ENCODE data around the gene KCNIP3. TPM values are rescaled to one million over a fixed set of nuclear protein-coding genes. Genes with fewer than 3 reads are reported as not detected.

KCNIP3 gene
- polyA plus RNA-seq, 1 of the 3 experiments (the other 2 are of a cell fraction): 0.97 TPM

DNA sequence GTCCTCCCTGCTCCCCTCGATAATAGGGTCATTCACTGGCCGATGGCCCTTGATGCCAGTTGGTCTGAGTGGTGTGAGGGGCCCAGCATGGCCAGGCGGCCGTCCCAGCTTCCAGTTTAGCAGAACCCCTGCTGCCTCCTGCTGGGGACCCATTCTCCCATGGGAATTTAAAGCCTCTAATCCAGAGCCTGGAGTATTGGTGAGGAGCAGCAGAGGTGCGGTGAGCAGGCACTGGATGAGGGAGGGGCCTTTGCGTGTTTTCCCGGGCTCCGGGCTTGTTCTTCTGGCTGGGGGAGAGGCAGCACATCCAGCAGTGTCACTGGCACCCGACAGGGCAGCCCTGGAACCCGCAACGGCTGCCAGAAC is 17.4 kb downstream of the KCNIP3 start (continued):
- no peak for TF ChIP-seq EP300 (IDR thresholded peaks at IDR 0.05; ENCODE audit: borderline replicate concordance in 1 of 2, low read depth in 1 of 2, low read length in 1 of 2)
- no peak for TF ChIP-seq ELF1 (IDR thresholded peaks at IDR 0.05)
- no peak for TF ChIP-seq NRF1 (IDR thresholded peaks at IDR 0.05; ENCODE audit: low read depth, low read length)
- no peak for TF ChIP-seq MEF2A (IDR thresholded peaks at IDR 0.05; ENCODE audit: borderline replicate concordance, low read depth)

DNA sequence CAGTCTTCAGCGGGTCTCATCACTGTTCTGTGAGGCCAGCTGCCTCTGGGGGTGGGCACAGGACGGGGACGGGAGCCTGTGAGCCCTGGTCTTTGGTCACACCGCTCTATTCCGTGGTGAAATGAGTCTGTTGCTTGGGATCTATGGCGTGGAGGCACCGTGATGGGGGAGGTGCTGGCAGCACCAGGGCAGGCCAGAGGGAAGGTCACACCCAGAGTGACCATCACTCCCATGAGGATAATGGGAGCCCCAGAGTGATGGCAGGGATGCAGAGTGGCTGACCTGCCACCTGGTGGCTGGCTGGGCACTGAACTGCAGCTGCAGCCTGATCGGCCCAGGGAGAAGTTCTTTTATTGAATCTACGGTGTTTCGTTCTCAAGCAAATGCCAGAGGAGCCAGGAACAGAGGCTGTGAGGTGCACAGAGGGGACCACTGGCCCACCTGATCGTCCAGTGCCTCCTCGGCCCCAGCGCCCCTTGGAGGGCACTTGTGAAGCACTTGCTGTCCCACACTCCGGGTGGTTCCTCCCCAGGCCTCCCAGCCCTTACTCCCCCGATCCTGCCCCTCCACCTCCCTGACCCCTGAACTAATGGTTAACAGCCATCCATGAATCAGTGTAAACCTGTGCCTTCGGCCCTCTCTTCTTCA is 17.9 kb downstream of the KCNIP3 start:
- no peak overlapping the region for H3K27ac ChIP-seq (ENCODE audit: low read depth in 2 of 2, low read length in 1 of 2)
- no peaks in the 10 kb centered on the region for H3K79me2 ChIP-seq (ENCODE audit: insufficient read depth)
- H3K9ac ChIP-seq: no peak overlapping the region
- ChIA-PET CTCF (interaction anchor here (0.9 to 6.8 kb wide), 15 partner anchors 9 to 119 kb away, joined by 3 to 90 read pairs (median 4); partner anchors contain the start of gene PROM2), POLR2A (no interaction called here)
- H3K27me3 ChIP-seq (ENCODE audit: insufficient read depth): no peaks in the 10 kb centered on the region; the same call in 1 of the 2 replicates
- WGBS (ENCODE audit: low lambda C conversion rate): 39% methylated on average over 12 of the region's 16 CpGs
- TF ChIP-seq FOXJ3 (CRISPR knock-in tag; IDR thresholded peaks at IDR 0.05): no peak
- no peak for TF ChIP-seq POLR2AphosphoS5 (IDR thresholded peaks at IDR 0.05; ENCODE audit: low read depth, low read length)
- TF ChIP-seq RAD21 (IDR thresholded peaks at IDR 0.05; ENCODE audit: low read length): peak; percentile 71
- TF ChIP-seq SMC3 (IDR thresholded peaks at IDR 0.05; ENCODE audit: low read depth, low read length): peak; percentile 84
- TF ChIP-seq, protein P1, sequence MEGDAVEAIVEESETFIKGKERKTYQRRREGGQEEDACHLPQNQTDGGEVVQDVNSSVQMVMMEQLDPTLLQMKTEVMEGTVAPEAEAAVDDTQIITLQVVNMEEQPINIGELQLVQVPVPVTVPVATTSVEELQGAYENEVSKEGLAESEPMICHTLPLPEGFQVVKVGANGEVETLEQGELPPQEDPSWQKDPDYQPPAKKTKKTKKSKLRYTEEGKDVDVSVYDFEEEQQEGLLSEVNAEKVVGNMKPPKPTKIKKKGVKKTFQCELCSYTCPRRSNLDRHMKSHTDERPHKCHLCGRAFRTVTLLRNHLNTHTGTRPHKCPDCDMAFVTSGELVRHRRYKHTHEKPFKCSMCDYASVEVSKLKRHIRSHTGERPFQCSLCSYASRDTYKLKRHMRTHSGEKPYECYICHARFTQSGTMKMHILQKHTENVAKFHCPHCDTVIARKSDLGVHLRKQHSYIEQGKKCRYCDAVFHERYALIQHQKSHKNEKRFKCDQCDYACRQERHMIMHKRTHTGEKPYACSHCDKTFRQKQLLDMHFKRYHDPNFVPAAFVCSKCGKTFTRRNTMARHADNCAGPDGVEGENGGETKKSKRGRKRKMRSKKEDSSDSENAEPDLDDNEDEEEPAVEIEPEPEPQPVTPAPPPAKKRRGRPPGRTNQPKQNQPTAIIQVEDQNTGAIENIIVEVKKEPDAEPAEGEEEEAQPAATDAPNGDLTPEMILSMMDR (IDR thresholded peaks at IDR 0.05): peak; percentile 57
- TF ChIP-seq YY1 (IDR thresholded peaks at IDR 0.05; ENCODE audit: low read depth): no peak
- TF ChIP-seq EP300 (IDR thresholded peaks at IDR 0.05; ENCODE audit: borderline replicate concordance in 1 of 2, low read depth in 1 of 2, low read length in 1 of 2): no peak
- no peak overlapping the region for H2AFZ ChIP-seq (ENCODE audit: low read depth)
- DNase-seq: peak; percentile 85
- no peaks in the 10 kb centered on the region for H3F3A ChIP-seq (replicated peaks; ENCODE audit: insufficient read depth)
- no peak overlapping the region for H3K4me2 ChIP-seq
- no peaks in the 10 kb centered on the region for H3K36me3 ChIP-seq (replicated peaks in 1 of 2; ENCODE audit: control insufficient read depth in 1 of 2, insufficient read depth in 2 of 2, low read length in 1 of 2)
- H4K20me1 ChIP-seq (ENCODE audit: insufficient read depth): no peaks in the 10 kb centered on the region
- H3K4me3 ChIP-seq (ENCODE audit: low read depth in 2 of 2, low read length in 1 of 2): no peak overlapping the region
- H3K4me1 ChIP-seq (ENCODE audit: control insufficient read depth in 1 of 2, insufficient read depth in 2 of 2, low read depth in 1 of 2, low read length in 1 of 2): no peaks in the 10 kb centered on the region
- H3K9me2 ChIP-seq: no peaks in the 10 kb centered on the region
- H3K9me3 ChIP-seq: no peaks in the 10 kb centered on the region

GRCh38 chr2:95315801-95316411 is 18.8 kb downstream of the KCNIP3 start:
- H3K79me2 ChIP-seq (ENCODE audit: insufficient read depth): no peaks in the 10 kb centered on the region
- no peaks in the 10 kb centered on the region for H4K20me1 ChIP-seq (ENCODE audit: insufficient read depth)
- no peak overlapping the region for H3K4me3 ChIP-seq (ENCODE audit: low read depth in 2 of 2, low read length in 1 of 2)

More at GRCh38 chr2:95315801-95316411, 18.8 kb downstream of the KCNIP3 start:
- POLR2A ChIA-PET: no interaction called here
- TF ChIP-seq NRF1 (IDR thresholded peaks at IDR 0.05; ENCODE audit: low read depth, low read length) (no peak), EZH2phosphoT487 (IDR thresholded peaks at IDR 0.05; ENCODE audit: borderline replicate concordance, low read depth) (no peak), TCF12 (IDR thresholded peaks at IDR 0.05) (peak; percentile 26; the same call in 1 of the 2 replicates), NFIC (IDR thresholded peaks at IDR 0.05; ENCODE audit: borderline replicate concordance) (no peak)
- TF ChIP-seq, protein P2, sequence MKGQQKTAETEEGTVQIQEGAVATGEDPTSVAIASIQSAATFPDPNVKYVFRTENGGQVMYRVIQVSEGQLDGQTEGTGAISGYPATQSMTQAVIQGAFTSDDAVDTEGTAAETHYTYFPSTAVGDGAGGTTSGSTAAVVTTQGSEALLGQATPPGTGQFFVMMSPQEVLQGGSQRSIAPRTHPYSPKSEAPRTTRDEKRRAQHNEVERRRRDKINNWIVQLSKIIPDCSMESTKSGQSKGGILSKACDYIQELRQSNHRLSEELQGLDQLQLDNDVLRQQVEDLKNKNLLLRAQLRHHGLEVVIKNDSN (IDR thresholded peaks at IDR 0.05; ENCODE audit: borderline replicate concordance, low read depth): no peak
- no peaks in the 10 kb centered on the region for H3F3A ChIP-seq (replicated peaks; ENCODE audit: insufficient read depth)
- no peaks in the 10 kb centered on the region for H3K9me2 ChIP-seq
- no peak overlapping the region for H3K27ac ChIP-seq (ENCODE audit: low read depth in 2 of 2, low read length in 1 of 2)
- no peaks in the 10 kb centered on the region; the same call in 1 of the 2 replicates for H3K27me3 ChIP-seq (ENCODE audit: insufficient read depth)
- H3K9ac ChIP-seq: no peak overlapping the region
- 65% methylated on average over 15 of the region's 19 CpGs for WGBS (ENCODE audit: low lambda C conversion rate)
- CTCF ChIA-PET: interaction anchor here (0.9 to 6.8 kb wide), 12 partner anchors 10 to 120 kb away, joined by 3 to 90 read pairs (median 4); partner anchors contain the start of gene PROM2
- H2AFZ ChIP-seq (ENCODE audit: low read depth): no peak overlapping the region
- DNase-seq: no peak
- no peaks in the 10 kb centered on the region for H3K9me3 ChIP-seq
- H3K36me3 ChIP-seq (replicated peaks in 1 of 2; ENCODE audit: control insufficient read depth in 1 of 2, insufficient read depth in 2 of 2, low read length in 1 of 2): no peaks in the 10 kb centered on the region
- H3K4me2 ChIP-seq: no peak overlapping the region
- H3K4me1 ChIP-seq (ENCODE audit: control insufficient read depth in 1 of 2, insufficient read depth in 2 of 2, low read depth in 1 of 2, low read length in 1 of 2): no peaks in the 10 kb centered on the region
